Mesendoderm (in vitro differentiated cells): Measurements from ENCODE around the gene BTBD8.

Experiments used
- DNase-seq: peaks from one replicate; pipeline ENCODE4 v3.0.0; 2013
- H2AK5ac ChIP-seq: 2 replicates; pipeline ENCODE4 v1.6.1; 2013; ENCODE audit warnings: low read length, inconsistent platforms
- H2BK120ac ChIP-seq: 2 replicates; pipeline ENCODE4 v1.6.1; 2013; ENCODE audit warnings: low read depth, mild to moderate bottlenecking, low read length, moderate library complexity, mixed read lengths
- H2BK15ac ChIP-seq: replicated peaks from 2 replicates; pipeline ENCODE4 v1.6.1; 2013; ENCODE audit warnings: low read depth, mild to moderate bottlenecking, moderate library complexity
- H2BK5ac ChIP-seq: 2 replicates; pipeline ENCODE4 v1.6.1; 2013; ENCODE audit warnings: low read length, inconsistent platforms
- H3K18ac ChIP-seq: 2 replicates; pipeline ENCODE4 v1.6.1; 2013; ENCODE audit warnings: mild to moderate bottlenecking, low read length, mixed read lengths
- H3K23ac ChIP-seq: one replicate; pipeline ENCODE4 v1.6.1; 2013; ENCODE audit warnings: low read length
- H3K27ac ChIP-seq: 2 replicates; pipeline ENCODE4 v1.5.1; 2013; ENCODE audit warnings: low read depth, mild to moderate bottlenecking, inconsistent platforms, low read length, moderate library complexity
- H3K27me3 ChIP-seq: 2 replicates; pipeline ENCODE4 v1.6.1; 2013; ENCODE audit warnings: low read length, control low read depth, mild to moderate bottlenecking, inconsistent platforms; ENCODE audit not compliant: insufficient read depth, poor library complexity
- H3K36me3 ChIP-seq: 2 replicates; pipeline ENCODE4 v1.6.1; 2013; ENCODE audit warnings: low read length, inconsistent platforms; ENCODE audit not compliant: control insufficient read depth, insufficient read depth
- H3K4ac ChIP-seq: one replicate; pipeline ENCODE4 v1.6.1; 2013; ENCODE audit warnings: low read depth, mild to moderate bottlenecking, low read length, moderate library complexity
- H3K4me1 ChIP-seq: 2 replicates; pipeline ENCODE4 v1.6.1; 2013; ENCODE audit warnings: low read depth, low read length, inconsistent platforms; ENCODE audit not compliant: control insufficient read depth
- H3K4me2 ChIP-seq: 2 replicates; pipeline ENCODE4 v1.6.1; 2013; ENCODE audit warnings: low read length
- H3K4me3 ChIP-seq: 2 replicates; pipeline ENCODE4 v1.5.1; 2013; ENCODE audit warnings: mild to moderate bottlenecking, low read length
- H3K56ac ChIP-seq: one replicate; pipeline ENCODE4 v1.6.1; 2013; ENCODE audit warnings: low read length
- H3K79me1 ChIP-seq: 2 replicates; pipeline ENCODE4 v1.6.1; 2013; ENCODE audit warnings: low read length, inconsistent platforms
- H3K79me2 ChIP-seq: 2 replicates; pipeline ENCODE4 v1.6.1; 2013; ENCODE audit warnings: mild to moderate bottlenecking, low read length; ENCODE audit not compliant: control insufficient read depth, insufficient read depth
- H3K9ac ChIP-seq: 2 replicates; pipeline ENCODE4 v1.6.1; 2013; ENCODE audit warnings: low read length, inconsistent platforms
- H4K5ac ChIP-seq: one replicate; pipeline ENCODE4 v1.6.1; 2013; ENCODE audit warnings: low read length
- H4K8ac ChIP-seq: one replicate; pipeline ENCODE4 v1.6.1; 2013; ENCODE audit warnings: low read depth, mild to moderate bottlenecking, control low read depth, low read length, moderate library complexity
- WGBS: extraction: QIAGEN DNeasy Blood & Tissue Kit; methylation state at CpG from one replicate; pipeline ENCODE4 v1.1.7; 2013; ENCODE audit warnings: low lambda C conversion rate, missing lambda C conversion rate; ENCODE audit not compliant: insufficient coverage; ENCODE audit errors: extremely low coverage; 5-methylcytosine and 5-hydroxymethylcytosine counted together

BTBD8 gene

DNA sequence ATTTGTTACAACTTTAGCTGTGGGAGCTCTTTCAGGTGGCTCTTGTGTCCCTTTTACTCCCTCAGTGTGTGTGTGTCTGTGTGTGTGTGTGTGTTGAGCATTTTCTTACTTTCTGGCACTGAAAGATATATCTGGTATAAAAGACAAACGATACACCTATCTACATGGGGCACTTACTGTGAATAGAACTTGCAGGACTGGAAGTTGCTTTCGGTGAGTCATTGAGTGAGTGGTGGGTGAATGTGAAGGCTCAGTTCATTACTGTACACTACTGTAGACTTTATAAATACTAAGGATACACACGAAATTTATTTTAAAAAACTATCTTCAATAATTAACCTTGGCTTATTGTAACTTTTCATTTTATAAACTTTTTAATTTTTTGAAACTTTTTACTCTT lies 38.7 kb downstream of the BTBD8 start:
- Histone ChIP-seq H3K4me2 (no peak overlapping the region), H3K79me1 (no peaks in the 10 kb centered on the region), H3K4me1 (no peaks in the 10 kb centered on the region), H3K9ac (no peak overlapping the region), H3K27me3 (no peaks in the 10 kb centered on the region), H2AK5ac (no peak overlapping the region), H2BK120ac (no peak overlapping the region), H3K56ac (no peak overlapping the region), H3K4me3 (no peak overlapping the region), H4K5ac (no peak overlapping the region), H4K8ac (no peak overlapping the region), H3K36me3 (no peaks in the 10 kb centered on the region), H3K4ac (no peak overlapping the region), H3K18ac (no peak overlapping the region), H3K79me2 (no peaks in the 10 kb centered on the region), H3K27ac (no peak overlapping the region), H3K23ac (no peak overlapping the region), H2BK5ac (no peak overlapping the region), H2BK15ac (no peak overlapping the region)
- no peak for DNase-seq
- 100% methylated on average over 1 of the region's 3 CpGs for WGBS

- no CpG with 5 or more reads among the region's 3 CpGs for WGBS
- no peak overlapping the region for H4K8ac ChIP-seq
- no peak overlapping the region for H3K4me2 ChIP-seq
- H3K27ac ChIP-seq: no peak overlapping the region
- no peaks in the 10 kb centered on the region for H3K27me3 ChIP-seq
- H3K36me3 ChIP-seq: no peaks in the 10 kb centered on the region
- H3K9ac ChIP-seq: no peak overlapping the region
- no peak overlapping the region for H2BK15ac ChIP-seq
- no peaks in the 10 kb centered on the region for H3K79me1 ChIP-seq
- no peak overlapping the region for H3K4me3 ChIP-seq
- no peaks in the 10 kb centered on the region for H3K4me1 ChIP-seq
- no peaks in the 10 kb centered on the region for H3K79me2 ChIP-seq
- H2BK5ac ChIP-seq: no peak overlapping the region
- H2AK5ac ChIP-seq: no peak overlapping the region
- H2BK120ac ChIP-seq: no peak overlapping the region
- no peak overlapping the region for H3K56ac ChIP-seq
- DNase-seq: no peak
- no peak overlapping the region for H4K5ac ChIP-seq
- H3K18ac ChIP-seq: no peak overlapping the region
- no peak overlapping the region for H3K23ac ChIP-seq
- no peak overlapping the region for H3K4ac ChIP-seq
Observed at GRCh38 chr1:92123868-92124267, 43.7 kb downstream of the BTBD8 start.

DNA sequence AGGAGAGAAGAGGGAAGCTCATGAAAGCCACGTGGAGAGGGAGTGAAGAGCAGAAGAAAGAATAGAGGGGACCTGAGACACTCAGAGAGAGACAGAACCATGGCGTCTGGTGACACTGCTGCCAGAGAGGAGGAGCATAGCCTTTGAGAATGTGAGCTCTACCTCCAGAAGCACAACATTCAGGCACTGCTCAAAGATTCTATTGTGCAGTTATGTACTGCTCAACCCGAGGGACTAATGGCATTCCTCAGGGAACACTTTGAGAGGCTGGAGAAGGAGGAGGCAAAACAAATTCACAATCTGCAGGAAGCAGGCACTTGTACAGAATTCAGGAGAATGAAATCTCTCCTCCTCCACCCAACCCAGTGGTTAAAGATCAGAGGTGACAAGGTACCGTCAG lies 45.1 kb downstream of the BTBD8 start:
- H2BK5ac ChIP-seq: no peak overlapping the region
- no CpG with 5 or more reads among the region's 4 CpGs for WGBS
- no peak overlapping the region for H2BK120ac ChIP-seq
- no peak for DNase-seq
- H3K4me1 ChIP-seq: no peaks in the 10 kb centered on the region
- H3K4me2 ChIP-seq: no peak overlapping the region
- no peak overlapping the region for H3K4me3 ChIP-seq
- no peak overlapping the region for H3K4ac ChIP-seq
- H3K23ac ChIP-seq: no peak overlapping the region
- H4K8ac ChIP-seq: no peak overlapping the region
- H3K9ac ChIP-seq: no peak overlapping the region
- H3K36me3 ChIP-seq: no peaks in the 10 kb centered on the region
- H2AK5ac ChIP-seq: no peak overlapping the region
- H2BK15ac ChIP-seq: no peak overlapping the region
- H3K27ac ChIP-seq: no peak overlapping the region
- H3K27me3 ChIP-seq: no peaks in the 10 kb centered on the region
- no peaks in the 10 kb centered on the region for H3K79me1 ChIP-seq
- H3K79me2 ChIP-seq: no peaks in the 10 kb centered on the region
- H4K5ac ChIP-seq: no peak overlapping the region
- no peak overlapping the region for H3K18ac ChIP-seq
- H3K56ac ChIP-seq: no peak overlapping the region

- no peak overlapping the region for H3K18ac ChIP-seq
- no peaks in the 10 kb centered on the region for H3K36me3 ChIP-seq
- H3K27ac ChIP-seq: no peak overlapping the region
- no peak overlapping the region for H2AK5ac ChIP-seq
- H3K23ac ChIP-seq: no peak overlapping the region
- H3K79me2 ChIP-seq: no peaks in the 10 kb centered on the region
- no peaks in the 10 kb centered on the region for H3K4me1 ChIP-seq
- H4K8ac ChIP-seq: no peak overlapping the region
- WGBS: no CpG with 5 or more reads among the region's 3 CpGs
- H3K9ac ChIP-seq: no peak overlapping the region
- H2BK5ac ChIP-seq: no peak overlapping the region
- no peak overlapping the region for H3K4ac ChIP-seq
- no peak overlapping the region for H3K56ac ChIP-seq
- H4K5ac ChIP-seq: no peak overlapping the region
- H2BK15ac ChIP-seq: no peak overlapping the region
- no peaks in the 10 kb centered on the region for H3K27me3 ChIP-seq
- no peak for DNase-seq
- no peaks in the 10 kb centered on the region for H3K79me1 ChIP-seq
- H2BK120ac ChIP-seq: no peak overlapping the region
- no peak overlapping the region for H3K4me3 ChIP-seq
- H3K4me2 ChIP-seq: no peak overlapping the region
Observed at GRCh38 chr1:92126088-92126487, 45.9 kb downstream of the BTBD8 start.

DNA sequence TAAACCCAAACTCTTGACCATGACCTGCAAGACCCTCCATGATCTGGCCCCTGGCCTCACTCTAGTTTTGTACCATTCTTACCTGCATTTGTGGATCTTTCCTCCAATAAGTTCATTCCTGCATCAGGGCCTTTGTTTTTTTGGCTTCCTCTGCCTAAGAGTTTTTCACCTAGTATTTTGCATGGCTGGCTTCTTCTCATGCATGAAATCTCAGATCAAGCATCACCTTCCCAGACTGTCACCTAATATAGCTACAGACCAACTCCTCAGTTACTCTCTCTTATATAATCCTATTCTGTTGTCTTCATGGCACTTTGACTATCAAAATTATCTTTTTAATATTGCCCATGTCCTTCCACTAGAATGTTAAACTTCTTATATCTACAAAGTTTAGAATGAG lies 54.2 kb downstream of the BTBD8 start:
- no peaks in the 10 kb centered on the region for H3K27me3 ChIP-seq
- no peak overlapping the region for H2BK120ac ChIP-seq
- H3K18ac ChIP-seq: no peak overlapping the region
- H3K56ac ChIP-seq: no peak overlapping the region
- H3K36me3 ChIP-seq: no peaks in the 10 kb centered on the region
- no peak overlapping the region for H3K4ac ChIP-seq
- no peak overlapping the region for H4K8ac ChIP-seq
- H4K5ac ChIP-seq: no peak overlapping the region
- no peaks in the 10 kb centered on the region for H3K79me2 ChIP-seq
- no peak overlapping the region for H3K4me3 ChIP-seq
- DNase-seq: no peak
- H3K79me1 ChIP-seq: no peaks in the 10 kb centered on the region
- no peaks in the 10 kb centered on the region for H3K4me1 ChIP-seq
- no peak overlapping the region for H3K4me2 ChIP-seq
- H2BK15ac ChIP-seq: no peak overlapping the region
- no peak overlapping the region for H2AK5ac ChIP-seq
- no peak overlapping the region for H3K9ac ChIP-seq
- no peak overlapping the region for H3K27ac ChIP-seq
- H2BK5ac ChIP-seq: no peak overlapping the region
- no peak overlapping the region for H3K23ac ChIP-seq

DNA sequence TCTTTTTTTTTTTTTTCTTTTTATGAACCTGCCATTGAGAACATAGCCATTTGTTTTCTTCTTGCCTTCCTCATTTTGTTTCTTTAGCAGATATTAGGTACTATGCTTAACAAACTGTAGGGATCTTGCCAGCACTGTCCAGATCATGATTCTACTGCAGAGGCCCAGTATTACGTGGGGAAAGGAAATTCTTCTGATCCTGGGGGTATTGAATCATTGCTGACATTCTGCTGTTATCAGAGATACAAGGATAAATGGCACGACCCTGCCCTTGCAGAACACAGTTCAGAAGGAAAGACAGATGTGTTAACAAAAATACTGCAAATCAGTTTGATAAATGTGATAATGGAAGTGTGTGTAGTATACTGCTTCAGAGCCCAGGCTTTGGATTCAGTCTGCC lies 56.2 kb downstream of the BTBD8 start:
- WGBS: no CpG with 5 or more reads among the region's 2 CpGs

More for the DNA sequence above, 56.2 kb downstream of the BTBD8 start:
- H4K5ac ChIP-seq: no peak overlapping the region
- H2BK5ac ChIP-seq: no peak overlapping the region
- H3K27me3 ChIP-seq: no peaks in the 10 kb centered on the region
- no peaks in the 10 kb centered on the region for H3K4me1 ChIP-seq
- DNase-seq: no peak
- no peak overlapping the region for H3K4ac ChIP-seq
- H3K9ac ChIP-seq: no peak overlapping the region
- no peaks in the 10 kb centered on the region for H3K79me1 ChIP-seq
- no peak overlapping the region for H3K18ac ChIP-seq
- no peak overlapping the region for H2BK120ac ChIP-seq
- H3K4me2 ChIP-seq: no peak overlapping the region
- no peak overlapping the region for H4K8ac ChIP-seq
- no peaks in the 10 kb centered on the region for H3K36me3 ChIP-seq
- no peak overlapping the region for H3K56ac ChIP-seq
- H3K27ac ChIP-seq: no peak overlapping the region
- no peak overlapping the region for H2BK15ac ChIP-seq
- H2AK5ac ChIP-seq: no peak overlapping the region
- H3K4me3 ChIP-seq: no peak overlapping the region
- no peak overlapping the region for H3K23ac ChIP-seq
- H3K79me2 ChIP-seq: no peaks in the 10 kb centered on the region
